GM23248 (cell line): Measurements from ENCODE around the gene STX8. TPM values are rescaled to one million over a fixed set of nuclear protein-coding genes. Genes with fewer than 3 reads are reported as not detected.

Experiments used
- DNase-seq: peaks from one replicate; pipeline ENCODE4 v3.0.0-alpha.2; 2015
- H2AFZ ChIP-seq: fragments of 200-600 bp; sonication (generic); 2 replicates; pipeline ENCODE4 v1.6.1; 2016; ENCODE audit warnings: antibody characterized with exemption
- H3F3A ChIP-seq: fragments of 200-600 bp; sonication (generic); 2 replicates; pipeline ENCODE4 v1.6.1; 2016; ENCODE audit warnings: mild to moderate bottlenecking, antibody characterized with exemption, mixed run types; ENCODE audit not compliant: insufficient read depth
- H3K27ac ChIP-seq: fragments of 200-600 bp; sonication (generic); 2 replicates; pipeline ENCODE4 v1.5.1; 2016; ENCODE audit warnings: mild to moderate bottlenecking
- H3K27me3 ChIP-seq: fragments of 200-600 bp; sonication (generic); replicated peaks from 2 replicates; pipeline ENCODE4 v1.6.1; 2016; ENCODE audit warnings: mild to moderate bottlenecking; ENCODE audit not compliant: insufficient read depth
- H3K36me3 ChIP-seq: fragments of 200-600 bp; sonication (generic); 2 replicates; pipeline ENCODE4 v1.6.1; 2016; ENCODE audit warnings: low read depth, mild to moderate bottlenecking
- H3K4me1 ChIP-seq: fragments of 200-600 bp; sonication (generic); 2 replicates; pipeline ENCODE4 v1.6.1; 2016; ENCODE audit warnings: mild to moderate bottlenecking; ENCODE audit not compliant: insufficient read depth
- H3K4me2 ChIP-seq: fragments of 200-600 bp; sonication (generic); one replicate; pipeline ENCODE4 v1.6.1; 2016; ENCODE audit warnings: mild to moderate bottlenecking; ENCODE audit not compliant: unreplicated experiment
- H3K4me3 ChIP-seq: fragments of 200-600 bp; sonication (generic); 2 replicates; pipeline ENCODE4 v1.5.1; 2016; ENCODE audit warnings: mild to moderate bottlenecking
- H3K79me2 ChIP-seq: fragments of 200-600 bp; sonication (generic); 2 replicates; pipeline ENCODE4 v1.6.1; 2016; ENCODE audit warnings: mild to moderate bottlenecking; ENCODE audit not compliant: insufficient read depth
- H3K9ac ChIP-seq: fragments of 200-600 bp; sonication (generic); 2 replicates; pipeline ENCODE4 v1.6.1; 2016; ENCODE audit warnings: mild to moderate bottlenecking
- H3K9me2 ChIP-seq: fragments of 200-600 bp; sonication (generic); 2 replicates; pipeline ENCODE4 v1.6.1; 2016; ENCODE audit warnings: mixed run types, mild to moderate bottlenecking, moderate library complexity; ENCODE audit not compliant: insufficient read depth
- H3K9me3 ChIP-seq: fragments of 200-600 bp; sonication (generic); one replicate; pipeline ENCODE4 v1.6.1; 2017; ENCODE audit warnings: low read depth
- H4K20me1 ChIP-seq: fragments of 200-600 bp; sonication (generic); 2 replicates; pipeline ENCODE4 v1.6.0; 2016; ENCODE audit not compliant: insufficient read depth
- EZH2 ChIP-seq: fragments of 200-600 bp; sonication (generic); IDR thresholded peaks from 2 replicates; pipeline ENCODE4 v1.6.1; 2018; ENCODE audit warnings: antibody characterized with exemption, mild to moderate bottlenecking; ENCODE audit not compliant: insufficient read depth, poor library complexity, severe bottlenecking
- EZH2phosphoT487 ChIP-seq: fragments of 200-600 bp; sonication (generic); IDR thresholded peaks from 2 replicates; pipeline ENCODE4 v1.6.1; 2018; ENCODE audit warnings: antibody characterized with exemption, moderate library complexity, mild to moderate bottlenecking, low read depth; ENCODE audit not compliant: insufficient read depth
- WGBS, 2 experiments: methylation state at CpG; one replicate each; pipeline ENCODE4 v1.1.6; 2015 to 2017; ENCODE audit warnings: low lambda C conversion rate in 2 of 2, low coverage in 1 of 2; ENCODE audit errors: missing lambda C conversion rate in 2 of 2; 5-methylcytosine and 5-hydroxymethylcytosine counted together
- in situ Hi-C: fragments of 300-500 bp; cut with MboI; formaldehyde crosslinking; loops from 2 replicates; pipeline ENCODE4 v1.15.0; 2020
- polyA plus RNA-seq: library from polyadenylated mRNA; unstranded; fragments of >200 nt; fragmentation: Nextera tagmentation; extraction: Ambion mirVana; gene quantifications from 2 replicates; pipeline ENCODE4 v1.2.1, GENCODE V29; 2016
- total RNA-seq: library from RNA; depleted of rRNA; stranded (reverse); fragments of >200 nt; shearing (Covaris generic); gene quantifications from 2 replicates; pipeline ENCODE4 v1.2.3, GENCODE V29; 2014

The STX8 gene
- total and polyA plus RNA-seq, 2 experiments from 2014 or later: 40.7 to 84.3 TPM

DNA sequence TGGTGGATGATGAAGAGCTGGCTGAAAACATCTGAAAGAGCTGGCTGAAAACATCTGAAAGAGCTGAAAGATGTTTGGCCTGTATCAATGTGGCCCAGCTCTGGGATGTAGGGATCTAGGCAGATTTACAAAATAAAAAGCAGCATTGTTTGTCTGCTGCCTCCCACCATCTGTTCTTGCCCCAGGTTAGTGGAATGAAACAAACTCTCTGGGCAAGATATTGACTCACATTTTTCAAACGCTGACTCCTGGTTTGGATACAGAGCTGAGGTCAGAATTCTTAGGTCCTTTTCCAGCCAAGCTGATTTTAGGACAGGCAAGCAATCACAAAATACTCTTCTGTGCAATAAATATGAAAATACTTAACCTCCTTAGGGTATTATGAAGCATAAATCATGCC, 139.0 kb downstream of the STX8 start:
- Histone ChIP-seq H3K79me2 (no peaks in the 10 kb centered on the region), H3K36me3 (no peaks in the 10 kb centered on the region), H3K4me1 (peaks cover 19% of the 10 kb centered on the region; the same call in 1 of the 2 replicates), H3K9me2 (no peaks in the 10 kb centered on the region), H3K9me3 (no peaks in the 10 kb centered on the region), H3K4me2 (no peak overlapping the region), H2AFZ (no peak overlapping the region), H3K9ac (no peak overlapping the region), H3K4me3 (no peak overlapping the region), H3F3A (peaks cover 14% of the 10 kb centered on the region), H4K20me1 (no peaks in the 10 kb centered on the region), H3K27me3 (no peaks in the 10 kb centered on the region), H3K27ac (no peak overlapping the region)
- in situ Hi-C loops: no loop called here
- TF ChIP-seq EZH2: no peak
- no peak for TF ChIP-seq EZH2phosphoT487
- DNase-seq: peak; percentile 34
- 10 to 14% methylated on average over 1 of the region's 1 CpG for WGBS, 2 experiments

DNA sequence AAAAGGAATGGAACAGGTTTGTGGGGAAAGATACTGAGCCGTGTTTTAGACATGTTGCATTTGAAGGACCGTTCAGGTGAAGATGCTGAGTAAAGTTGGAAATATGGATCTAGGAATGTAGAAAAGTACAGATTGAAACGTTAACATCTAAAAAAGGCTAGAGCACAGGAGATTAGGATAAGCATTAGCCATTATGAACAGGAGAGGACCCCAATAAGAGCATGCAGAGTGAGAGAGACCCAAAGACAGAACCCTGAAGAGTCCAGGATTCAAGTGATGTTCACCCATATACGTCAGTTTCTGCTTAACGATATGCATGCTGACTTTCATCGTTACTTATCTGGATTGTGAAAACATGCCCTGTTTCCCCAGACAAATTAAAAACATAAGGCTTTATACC, 140.5 kb downstream of the STX8 start:
- DNase-seq: no peak
- Histone ChIP-seq H3K9me2 (no peaks in the 10 kb centered on the region), H3K9ac (no peak overlapping the region), H3K27ac (no peak overlapping the region), H3K4me1 (peaks cover 19% of the 10 kb centered on the region; the same call in 1 of the 2 replicates), H3K27me3 (no peaks in the 10 kb centered on the region), H3K4me2 (no peak overlapping the region), H3K79me2 (no peaks in the 10 kb centered on the region), H3K36me3 (no peaks in the 10 kb centered on the region), H3K4me3 (no peak overlapping the region), H4K20me1 (no peaks in the 10 kb centered on the region), H3F3A (peaks cover 14% of the 10 kb centered on the region), H3K9me3 (no peaks in the 10 kb centered on the region), H2AFZ (no peak overlapping the region)
- in situ Hi-C loops: no loop called here
- no peak for TF ChIP-seq EZH2
- TF ChIP-seq EZH2phosphoT487: no peak
- WGBS, 2 experiments: 97 to 98% methylated on average over 6 of the region's 6 CpGs

DNA sequence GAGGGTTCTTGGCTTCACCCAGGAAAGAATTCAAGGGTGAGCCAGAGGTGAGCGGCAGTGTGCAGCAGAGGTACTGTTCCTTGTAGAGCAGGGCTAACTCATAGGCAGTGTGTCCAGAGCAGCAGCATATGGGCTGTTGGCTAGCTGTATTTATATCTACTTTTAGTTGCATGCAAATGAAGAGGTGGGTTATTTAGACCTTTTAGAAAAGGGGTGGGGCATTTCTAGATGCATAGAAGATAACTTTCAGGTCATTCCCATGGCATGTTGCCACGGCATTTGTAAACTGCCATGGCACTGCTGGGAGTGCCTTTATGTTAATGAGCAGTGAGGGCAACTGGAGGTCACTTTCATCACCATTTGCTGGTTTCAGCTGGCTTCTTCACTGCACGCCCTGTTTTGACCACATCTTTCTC, 141.0 kb downstream of the STX8 start:
- Histone ChIP-seq H3K4me3 (no peak overlapping the region), H3K4me2 (no peak overlapping the region), H3K79me2 (no peaks in the 10 kb centered on the region), H4K20me1 (no peaks in the 10 kb centered on the region), H3K9ac (no peak overlapping the region), H3K36me3 (no peaks in the 10 kb centered on the region), H3K9me3 (no peaks in the 10 kb centered on the region), H3K4me1 (peaks cover 19% of the 10 kb centered on the region; the same call in 1 of the 2 replicates), H3K27ac (no peak overlapping the region), H3F3A (peaks cover 14% of the 10 kb centered on the region), H3K9me2 (no peaks in the 10 kb centered on the region), H3K27me3 (no peaks in the 10 kb centered on the region), H2AFZ (no peak overlapping the region)
- in situ Hi-C loops: no loop called here
- no peak for DNase-seq
- no peak for TF ChIP-seq EZH2phosphoT487
- TF ChIP-seq EZH2: no peak
- WGBS, 2 experiments: 91 to 93% methylated on average over 3 of the region's 3 CpGs

DNA sequence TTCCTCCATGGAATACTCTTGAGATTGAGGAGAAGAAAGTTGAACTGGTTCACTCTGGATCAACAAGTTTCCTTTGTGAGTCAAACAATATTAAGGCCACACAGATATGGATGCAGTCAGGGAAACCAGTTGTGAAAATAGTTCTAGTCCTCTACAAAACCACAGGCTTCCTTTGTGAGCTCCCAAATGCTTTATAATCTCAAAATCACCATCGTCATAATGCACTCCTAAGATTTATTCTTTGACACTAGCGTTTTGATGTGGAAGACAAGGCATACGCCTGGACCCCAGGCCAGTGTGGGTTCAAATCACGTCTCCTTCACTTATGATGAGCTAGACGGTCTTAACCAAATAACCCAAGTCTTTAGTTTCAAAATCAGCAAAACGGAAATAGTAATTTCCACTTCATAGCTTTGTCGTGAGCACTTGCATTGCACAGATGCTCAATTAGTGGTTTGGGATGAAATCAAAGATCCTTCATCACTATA, 142.6 kb downstream of the STX8 start:
- Histone ChIP-seq H2AFZ (peak overlapping the region; percentile 53), H3K9me2 (no peaks in the 10 kb centered on the region), H3K9ac (peak overlapping the region; percentile 18; the same call in 1 of the 2 replicates), H4K20me1 (no peaks in the 10 kb centered on the region), H3K27me3 (no peaks in the 10 kb centered on the region), H3F3A (peaks cover 14% of the 10 kb centered on the region), H3K36me3 (no peaks in the 10 kb centered on the region), H3K9me3 (no peaks in the 10 kb centered on the region), H3K4me1 (peaks cover 19% of the 10 kb centered on the region; the same call in 1 of the 2 replicates), H3K4me3 (peak overlapping the region; percentile 16), H3K4me2 (peak overlapping the region; percentile 44), H3K79me2 (no peaks in the 10 kb centered on the region), H3K27ac (peak overlapping the region; percentile 50)
- peak; percentile 53 for DNase-seq
- in situ Hi-C loops: no loop called here
- TF ChIP-seq EZH2: no peak
- TF ChIP-seq EZH2phosphoT487: no peak
- 50 to 52% methylated on average over 7 of the region's 7 CpGs for whole genome bisulfite sequencing, 2 experiments
